NCI-H510A (cell line): ENCODE results near the gene PLEKHM1.
"Not testable (repeated sequence)": the region's sequence is repeated elsewhere in the genome, so short reads cannot be mapped to it uniquely, and the experiment has no call there.

Experiments used
- DNase-seq: peaks from one replicate; lab custom pipeline; 2025; lab: John Stamatoyannopoulos, UW

PLEKHM1 gene

DNA sequence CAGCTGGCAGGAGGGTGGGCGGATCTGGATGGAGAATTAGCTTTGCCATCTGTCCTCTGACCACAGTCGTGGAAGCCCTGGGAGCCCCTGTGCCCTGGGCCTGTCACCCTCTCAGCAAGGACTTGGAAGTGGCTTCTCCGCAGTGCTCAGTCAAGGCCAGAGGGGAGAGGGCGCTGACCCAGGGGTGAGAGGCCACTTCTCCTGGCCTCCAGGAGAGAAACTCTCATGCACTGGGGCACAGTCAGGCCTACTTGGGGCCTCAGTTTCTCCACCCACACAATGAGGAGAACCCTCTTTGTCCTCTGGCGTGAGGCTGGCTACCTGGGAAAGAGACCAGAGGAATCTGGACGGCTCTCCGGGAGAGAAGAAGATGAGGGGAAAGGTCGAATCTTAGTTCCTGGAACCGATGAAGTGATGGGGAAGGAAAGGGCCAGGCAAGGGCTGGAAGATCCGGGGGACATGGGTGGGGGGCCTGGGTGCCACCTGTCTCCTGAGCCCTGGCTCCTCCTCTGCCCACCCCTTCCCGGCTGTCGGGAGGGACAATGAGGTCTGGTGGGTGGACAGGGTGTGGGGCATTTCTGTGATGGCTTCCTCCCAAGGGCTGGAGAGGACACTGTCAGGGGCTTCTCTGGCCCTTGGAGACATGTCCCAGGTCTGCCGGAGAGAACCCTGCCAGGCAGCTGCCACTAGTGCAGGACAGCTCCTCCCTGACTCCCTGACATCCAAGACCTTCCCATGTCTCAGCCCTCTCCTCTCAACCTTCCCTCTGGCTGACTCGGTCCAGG is 48.8 kb downstream of the PLEKHM1 start:
- no peak for DNase-seq

DNA sequence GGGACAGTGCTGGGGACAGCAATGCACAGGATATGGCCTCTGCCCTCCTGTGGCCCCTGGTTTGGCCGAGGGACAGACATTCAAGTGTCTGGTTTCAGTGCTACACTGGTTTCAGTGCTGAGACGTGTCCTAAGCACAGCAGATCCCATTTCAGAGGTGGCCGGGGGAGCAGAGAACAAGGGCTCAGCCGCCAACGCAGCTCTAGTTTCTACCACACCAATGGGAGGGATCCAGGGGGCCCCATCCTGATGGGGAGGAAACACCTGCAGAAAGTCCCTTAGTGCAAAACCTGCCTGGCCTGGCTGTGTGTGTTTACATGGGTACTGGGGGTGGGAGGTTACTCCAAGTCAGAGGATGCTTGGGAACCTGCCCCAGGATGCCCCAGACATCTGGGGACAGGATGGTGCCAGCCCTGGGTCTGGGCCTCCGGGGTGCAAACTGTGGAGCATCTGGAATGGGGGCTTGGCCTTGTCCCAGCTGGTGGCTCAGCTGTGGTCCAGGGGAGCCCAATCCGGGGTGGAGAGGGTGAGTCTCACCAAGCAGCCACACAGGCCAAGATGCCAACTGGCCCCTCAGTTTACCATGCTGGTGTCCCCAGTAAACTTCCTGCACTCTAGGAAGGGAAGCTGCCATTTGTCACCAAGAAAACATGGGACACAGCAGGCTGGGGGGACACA is 49.5 kb downstream of the PLEKHM1 start:
- not testable (repeated sequence) for DNase-seq

DNA sequence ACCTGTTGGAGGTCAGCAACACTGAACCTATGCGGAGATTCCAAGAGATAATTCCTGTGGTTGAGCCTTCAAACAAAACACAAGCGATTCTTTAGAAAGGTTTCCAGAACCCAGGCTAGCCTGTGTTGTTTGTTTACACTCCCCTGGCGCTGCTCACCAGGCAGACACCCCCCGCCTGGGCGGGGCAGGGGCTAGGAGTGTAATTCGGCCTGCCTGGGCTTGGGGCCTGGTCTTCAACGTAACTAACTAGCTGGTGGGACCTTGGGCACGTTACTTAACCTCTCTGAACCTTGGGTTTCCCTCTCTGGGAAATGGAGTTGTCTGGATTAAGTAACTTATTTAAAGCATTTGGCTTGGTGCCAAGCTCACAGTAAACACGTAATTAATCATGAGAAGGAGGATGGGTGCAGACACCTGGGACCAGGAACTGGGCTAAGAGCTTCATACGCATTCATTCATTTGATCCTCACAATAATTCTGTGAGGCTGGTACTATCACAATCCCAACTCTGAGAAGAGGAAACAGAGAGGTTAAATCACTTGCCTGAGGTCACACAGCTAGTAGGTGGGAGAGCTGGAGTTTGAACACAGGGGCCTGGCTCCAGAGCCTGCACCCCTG is 50.3 kb downstream of the PLEKHM1 start:
- peak; percentile 55 for DNase-seq

DNA sequence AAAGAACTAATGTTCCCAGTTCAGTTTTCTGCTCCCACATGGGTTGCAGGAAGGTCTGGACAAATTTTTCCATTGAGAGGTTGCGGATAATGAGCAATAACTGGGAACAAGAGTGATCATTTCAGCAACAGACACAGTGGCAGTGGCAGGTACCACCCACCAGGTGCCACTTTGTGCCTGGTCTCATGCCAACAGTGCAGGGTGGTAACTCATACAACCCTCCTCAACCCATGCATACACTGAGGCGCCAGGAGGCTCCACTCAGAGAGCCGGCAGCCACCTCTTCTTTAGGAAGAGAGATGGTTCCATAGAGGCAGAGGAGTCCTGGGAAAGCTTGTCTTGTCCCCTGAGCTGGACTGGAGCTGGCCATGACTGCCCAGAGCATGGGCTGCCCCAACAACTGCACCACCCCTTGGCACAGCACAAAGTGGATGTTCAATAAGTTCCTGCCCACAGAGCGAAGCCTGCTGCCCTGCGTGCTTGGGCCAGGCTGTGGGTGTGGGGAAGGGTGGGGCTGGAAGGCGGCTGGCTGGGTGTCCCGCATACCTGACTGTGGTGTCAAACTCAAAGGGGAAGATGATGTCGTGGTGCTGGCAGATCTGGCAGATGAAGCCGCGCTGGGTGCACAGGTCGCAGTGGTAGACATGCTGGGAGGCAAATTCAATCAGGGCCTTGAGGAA is 51.5 kb downstream of the PLEKHM1 start:
- no peak for DNase-seq

DNA sequence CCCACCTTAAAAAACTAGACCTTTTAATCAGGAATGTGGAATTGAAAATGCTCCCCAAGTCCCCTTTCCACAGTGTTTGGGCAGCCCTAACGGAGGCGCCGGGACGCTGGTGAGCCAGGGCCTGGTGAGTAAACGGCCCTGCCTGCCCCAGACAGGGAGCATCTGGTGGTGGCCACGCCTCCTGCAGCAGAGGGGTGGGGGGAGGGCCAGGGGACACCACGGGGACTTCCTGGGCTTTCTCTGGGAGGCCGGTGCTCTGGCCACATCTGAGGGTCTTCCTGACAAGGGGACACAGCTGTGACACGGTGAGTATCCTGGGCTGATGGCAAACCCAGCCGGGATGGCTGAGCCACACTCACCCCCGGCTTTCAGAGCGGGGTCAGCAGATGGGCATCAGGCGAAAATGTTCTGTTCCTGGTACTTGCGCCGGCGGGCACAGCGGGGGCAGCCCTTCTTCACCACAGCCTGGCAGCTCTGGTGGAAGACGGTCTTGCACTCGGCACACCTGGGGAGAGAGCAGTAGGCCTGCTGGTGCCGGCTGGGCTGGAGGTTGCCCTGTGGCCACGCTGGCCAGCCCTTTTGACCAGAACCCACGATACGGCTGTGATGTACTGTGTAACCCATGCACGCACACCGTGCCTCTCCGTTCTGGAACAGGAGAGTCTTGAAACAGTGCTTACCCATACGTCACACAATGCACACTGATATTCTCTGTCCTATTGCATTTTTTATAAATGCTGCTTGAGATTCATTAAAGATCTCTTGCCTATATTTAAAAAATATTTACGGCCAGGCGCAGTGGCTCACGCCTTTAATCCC is 52.8 kb downstream of the PLEKHM1 start:
- no peak for DNase-seq

DNA sequence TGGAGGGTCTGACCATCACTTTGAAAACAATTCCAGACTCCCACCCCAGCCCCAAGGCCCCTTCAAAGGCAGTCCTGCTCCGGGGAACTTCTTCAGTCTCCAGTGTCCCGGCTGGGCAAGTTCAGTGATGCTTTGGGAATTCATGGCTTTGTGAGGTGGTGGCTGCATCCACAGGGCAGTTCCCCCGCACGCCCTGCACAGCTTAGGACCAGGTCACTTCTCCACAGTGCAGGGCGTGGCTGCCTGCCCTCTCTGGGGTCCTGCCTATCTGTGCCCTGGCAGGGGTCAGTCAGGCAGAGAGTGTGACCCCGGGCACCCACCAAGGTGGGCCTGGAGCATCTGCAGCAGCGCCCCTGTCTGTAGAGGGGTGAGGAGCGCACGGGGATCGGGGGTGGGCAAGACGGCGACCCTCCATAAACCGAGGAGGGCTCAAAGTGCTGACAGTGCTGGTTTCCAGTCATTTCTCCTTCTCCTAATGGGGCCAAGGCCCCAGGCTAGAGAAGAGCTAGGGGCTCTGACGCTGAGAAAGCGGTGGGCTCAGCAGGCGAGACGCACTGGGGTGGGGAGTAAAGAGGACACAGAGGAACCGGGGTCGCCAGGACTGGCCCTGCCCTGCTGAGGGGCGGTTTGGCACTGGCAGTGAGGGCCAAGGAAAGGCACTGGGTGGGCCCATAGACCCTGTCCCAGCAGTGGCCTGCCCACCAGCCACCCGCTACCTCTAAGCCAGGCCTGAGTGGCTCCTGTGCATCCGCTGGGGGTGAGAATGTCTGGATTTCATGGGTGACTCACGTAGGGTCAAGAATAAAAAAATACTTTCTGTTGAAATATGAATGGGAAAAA is 53.7 kb downstream of the PLEKHM1 start:
- DNase-seq: no peak

DNA sequence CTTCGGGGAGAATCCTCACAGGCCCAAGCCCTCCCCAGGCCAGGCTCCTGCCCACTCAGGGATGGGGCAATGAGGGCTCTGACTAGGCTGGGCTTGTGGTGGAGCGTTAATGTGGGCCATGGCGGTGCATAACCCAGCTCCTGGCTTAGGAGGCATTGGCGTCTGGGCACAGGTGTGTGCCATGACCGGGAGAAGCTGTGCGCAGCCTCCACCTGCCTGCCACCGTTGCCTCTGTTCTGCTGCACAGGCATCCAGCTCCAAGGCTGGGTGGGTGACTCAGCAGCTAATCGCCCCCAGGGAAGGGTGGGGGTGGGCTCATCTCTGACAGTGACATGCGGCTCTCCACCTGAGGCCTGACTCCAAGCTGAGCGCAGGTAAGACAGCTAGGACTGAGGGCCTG is 54.4 kb downstream of the PLEKHM1 start:
- no peak for DNase-seq

DNA sequence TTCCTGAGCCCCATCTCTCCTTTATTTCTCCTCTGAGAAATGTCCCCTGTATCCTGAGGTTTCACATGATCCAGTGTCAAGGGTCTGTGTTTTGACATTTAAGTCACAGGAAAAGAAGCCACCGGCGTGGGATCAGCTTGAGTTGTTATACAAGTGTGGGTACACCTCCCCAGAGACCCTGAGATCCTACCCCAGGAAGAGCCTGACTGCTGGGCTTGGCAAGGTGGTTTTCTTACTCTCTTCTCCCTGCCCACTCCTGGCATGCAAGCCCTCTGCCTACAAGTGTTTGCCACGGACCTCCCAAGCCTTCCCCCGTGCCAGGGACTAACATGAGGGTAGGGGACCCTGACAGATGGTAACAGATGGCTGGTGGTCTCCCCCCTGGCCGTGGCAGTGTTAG is 55.0 kb downstream of the PLEKHM1 start:
- no peak for DNase-seq

DNA sequence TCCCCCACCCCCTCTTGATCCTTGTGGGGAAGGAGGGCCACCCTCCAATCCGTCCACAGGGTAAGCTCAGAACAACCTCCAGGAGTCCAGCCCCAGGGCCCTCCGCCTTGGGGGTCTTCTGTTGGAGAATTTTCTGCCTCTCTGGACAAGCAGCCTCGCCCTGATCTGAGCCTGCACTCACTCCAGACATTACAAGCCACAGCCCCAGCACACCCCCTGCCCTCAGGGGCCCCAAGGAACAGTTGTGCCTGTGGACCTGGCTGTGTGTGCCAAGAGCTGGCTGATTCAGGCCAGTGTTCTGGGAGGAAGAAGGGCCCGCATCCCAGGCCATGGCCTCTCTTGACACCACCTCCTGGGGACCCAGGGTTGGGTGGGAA is 57.4 kb downstream of the PLEKHM1 start:
- no peak for DNase-seq

DNA sequence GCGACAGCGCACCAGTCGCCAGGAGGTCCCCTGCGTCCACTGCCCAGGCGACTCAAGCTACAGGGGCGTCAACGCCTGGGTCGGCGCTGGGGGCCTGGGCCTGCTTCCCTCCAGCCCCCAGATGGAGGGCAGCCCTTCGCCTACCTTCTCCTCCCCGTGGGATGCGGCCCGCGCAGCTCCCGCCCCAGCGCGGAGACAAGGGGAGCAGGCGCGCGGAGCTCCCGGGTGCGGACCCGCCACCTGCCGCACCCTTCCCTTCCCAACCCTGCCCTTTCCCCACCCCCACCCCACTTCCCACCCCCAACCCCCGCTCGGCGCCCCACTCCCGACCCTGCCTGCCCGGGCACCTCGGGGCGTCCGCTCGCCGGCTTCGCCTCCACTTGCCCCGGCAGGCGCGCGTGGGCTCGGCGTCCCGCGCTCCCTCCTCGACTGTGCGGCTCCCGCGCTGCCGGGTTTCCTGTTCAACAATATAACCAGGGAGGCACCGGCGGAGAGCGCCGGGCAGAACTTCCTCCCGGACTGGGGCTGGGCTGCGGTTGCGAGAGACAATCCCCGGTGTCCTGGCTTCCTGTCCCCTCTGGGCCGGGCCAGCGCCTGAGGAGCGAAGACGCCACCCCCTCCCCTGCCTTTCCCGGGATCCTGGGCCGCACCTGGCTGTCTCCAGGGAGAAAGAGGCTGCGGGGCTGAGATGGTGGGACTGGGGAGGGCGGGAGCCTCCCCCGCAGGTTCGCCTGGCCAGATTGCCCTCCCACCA is 57.9 kb downstream of the PLEKHM1 start, which contains the start of gene ARHGAP27:
ARHGAP27 (minus strand) TSS at position 466 of the 754 bp plus-strand sequence. CDS start 2,591 bp downstream, outside the sequence.
- peak; percentile 31 for DNase-seq

DNA sequence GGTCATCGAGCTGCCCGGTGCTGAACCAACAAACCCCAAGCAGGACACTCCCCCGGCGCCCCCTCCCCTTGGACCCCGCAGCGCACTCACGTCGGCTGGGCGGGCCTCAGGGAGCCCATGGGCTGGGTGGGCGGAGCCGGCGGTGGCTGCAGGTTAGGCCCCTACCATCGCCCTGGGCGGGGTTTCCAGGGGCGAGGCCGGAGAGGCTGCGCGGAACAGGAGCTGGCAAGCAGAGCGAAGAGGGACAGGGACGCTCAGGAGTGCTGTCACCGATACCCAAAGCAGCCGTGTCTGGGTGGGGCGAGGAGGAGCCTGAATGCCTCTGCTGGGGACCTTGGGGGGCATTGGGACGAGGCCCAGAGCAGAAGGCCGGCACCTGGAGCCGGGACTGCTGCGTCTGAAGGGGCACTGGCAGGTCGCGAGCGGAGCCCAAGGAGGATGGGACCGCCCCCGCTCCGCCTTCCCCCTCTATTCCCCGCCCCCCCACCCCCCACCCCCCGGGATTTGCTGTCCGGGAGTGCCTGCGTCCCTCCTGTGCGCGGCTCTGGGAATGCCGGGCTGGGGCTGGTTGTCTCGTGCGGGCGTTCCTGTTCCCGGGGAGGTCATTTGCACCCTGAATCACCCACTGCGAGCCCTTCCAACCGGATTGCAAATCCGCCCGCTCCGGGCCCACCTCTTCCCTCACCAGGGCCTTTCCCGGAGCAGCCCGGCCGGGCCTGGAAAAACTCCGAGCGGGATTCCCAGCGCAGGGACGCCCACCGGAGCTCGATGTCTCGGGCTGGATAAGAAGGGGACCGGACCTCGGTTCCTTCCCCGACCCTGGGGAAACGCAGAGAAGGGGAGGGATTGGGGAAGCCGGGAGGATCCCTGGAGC is 58.8 kb downstream of the PLEKHM1 start:
- DNase-seq: peak; percentile 92

DNA sequence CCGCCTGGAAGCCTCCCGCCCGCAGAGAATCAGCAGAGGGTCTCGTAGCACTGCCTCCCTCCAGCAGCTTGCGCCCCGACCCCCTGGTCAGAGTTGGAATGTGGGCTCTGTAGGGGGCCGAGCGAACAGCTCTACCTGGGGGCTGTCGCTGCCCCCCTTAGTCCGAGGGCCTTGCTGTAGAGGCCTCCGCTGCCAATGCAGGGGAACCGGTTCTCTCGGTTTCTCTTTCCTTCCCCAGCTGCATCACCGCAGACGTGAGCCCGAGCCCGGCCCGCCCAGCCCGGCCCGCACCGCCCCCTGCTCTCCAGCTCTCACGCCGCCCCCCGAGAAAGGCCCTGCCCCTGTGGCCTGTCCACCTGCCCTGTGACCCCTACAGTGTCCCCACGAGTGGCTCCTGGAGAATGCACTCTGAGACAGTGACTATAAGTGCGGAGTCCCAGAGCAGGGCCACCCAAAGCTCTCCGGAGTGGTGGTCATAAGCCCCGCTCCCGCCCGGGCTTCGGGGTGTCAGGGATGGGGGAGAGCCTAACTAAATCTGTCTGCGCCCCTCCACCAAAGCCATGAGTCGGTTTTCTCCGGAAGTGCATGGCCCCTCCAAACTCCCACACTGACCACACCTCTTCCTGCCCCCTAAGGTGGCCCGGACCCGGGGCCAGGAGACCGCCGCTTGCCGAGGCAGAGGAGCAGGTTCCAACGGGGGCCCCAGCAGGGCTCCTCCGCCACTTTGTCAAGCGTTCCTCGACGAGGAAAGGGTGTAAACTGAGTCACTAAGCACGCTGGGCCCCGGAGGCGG is 59.6 kb downstream of the PLEKHM1 start:
- no peak for DNase-seq

DNA sequence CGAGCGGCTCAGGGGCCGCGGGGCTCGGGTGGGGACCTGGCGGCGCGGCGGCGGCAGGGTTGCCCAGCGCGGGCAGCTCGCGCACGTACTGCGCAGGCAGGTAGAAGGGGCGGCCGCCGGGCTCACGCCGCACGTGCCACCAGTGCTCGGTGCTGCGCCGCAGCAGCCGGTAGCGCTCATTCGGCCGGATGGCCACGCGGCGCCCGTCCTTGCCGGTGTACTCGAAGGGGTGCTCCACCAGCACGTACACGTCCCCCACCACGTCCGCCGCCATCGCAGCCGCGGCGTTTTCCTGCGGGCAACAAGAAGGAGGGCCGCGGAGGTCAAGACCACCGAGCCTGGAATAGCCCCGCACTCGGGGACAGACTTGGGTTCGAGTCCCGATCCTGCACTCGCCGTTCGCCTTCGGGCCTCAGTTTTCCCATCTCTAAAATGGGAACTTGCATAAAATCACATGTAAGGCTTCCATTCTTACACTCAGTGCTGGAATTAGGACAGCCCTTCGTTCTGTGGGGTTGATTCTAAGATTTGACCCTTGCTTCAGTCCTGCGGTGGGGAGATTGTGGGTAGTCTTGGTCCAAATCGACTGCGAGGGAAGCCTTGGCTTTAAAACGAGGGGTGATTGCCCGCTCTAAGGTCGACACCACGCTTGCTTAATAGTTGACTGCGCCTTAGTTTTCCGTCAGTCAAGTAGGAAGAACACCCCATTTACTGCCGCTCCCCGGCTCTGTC is 60.3 kb downstream of the PLEKHM1 start:
- no peak for DNase-seq

DNA sequence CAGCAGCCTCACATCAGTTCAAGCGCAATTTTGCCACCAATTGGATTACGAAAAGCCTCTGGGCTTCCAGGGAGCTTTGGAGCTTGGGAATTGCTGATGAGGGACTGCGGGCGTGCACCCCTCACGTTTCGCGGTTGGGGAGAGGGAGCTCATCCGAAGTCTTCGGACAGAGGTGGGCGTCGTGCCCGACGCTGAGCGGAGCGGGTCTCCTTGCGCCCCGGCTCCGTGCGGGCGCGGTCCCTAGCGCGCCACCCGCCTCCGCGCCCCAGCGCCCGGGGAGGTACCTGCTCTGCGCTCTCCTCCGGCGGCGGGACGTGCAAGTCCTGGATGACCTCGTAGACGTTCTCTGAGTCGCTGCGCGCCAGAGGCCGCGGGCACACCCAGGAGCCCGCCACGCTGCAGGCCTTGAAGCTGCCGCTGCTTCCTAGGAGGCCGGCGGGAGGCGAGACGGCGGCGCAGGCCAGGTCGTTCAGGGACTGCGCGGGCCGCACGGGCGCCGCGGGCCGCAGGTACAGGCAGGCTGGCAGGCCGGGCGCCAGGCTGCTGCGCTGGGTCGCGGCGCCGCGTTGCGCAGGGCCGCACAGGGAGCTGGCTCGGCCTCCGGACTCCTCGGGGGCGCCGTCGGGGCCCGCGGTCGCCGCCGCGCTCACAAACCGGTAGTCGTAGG is 61.0 kb downstream of the PLEKHM1 start:
- no peak for DNase-seq

DNA sequence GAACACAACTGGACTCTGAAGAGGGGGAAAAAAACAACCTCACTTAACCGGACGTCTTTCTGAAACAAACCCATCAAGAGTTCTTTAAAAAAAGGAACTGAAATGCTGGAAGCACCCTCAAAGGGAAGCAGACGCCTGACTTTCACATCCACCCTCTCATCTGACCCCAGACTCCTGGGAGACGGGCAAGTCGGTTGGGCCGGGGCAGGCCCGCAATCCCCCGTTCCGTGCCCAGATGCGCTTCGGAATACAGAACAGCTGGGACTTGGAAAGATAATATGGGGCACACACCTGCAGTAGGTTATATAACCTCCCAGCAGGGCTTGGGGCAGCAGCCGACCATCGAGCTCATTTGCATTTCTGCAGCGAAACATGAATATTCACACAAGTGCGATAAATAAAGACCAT is 61.6 kb downstream of the PLEKHM1 start:
- no peak for DNase-seq

DNA sequence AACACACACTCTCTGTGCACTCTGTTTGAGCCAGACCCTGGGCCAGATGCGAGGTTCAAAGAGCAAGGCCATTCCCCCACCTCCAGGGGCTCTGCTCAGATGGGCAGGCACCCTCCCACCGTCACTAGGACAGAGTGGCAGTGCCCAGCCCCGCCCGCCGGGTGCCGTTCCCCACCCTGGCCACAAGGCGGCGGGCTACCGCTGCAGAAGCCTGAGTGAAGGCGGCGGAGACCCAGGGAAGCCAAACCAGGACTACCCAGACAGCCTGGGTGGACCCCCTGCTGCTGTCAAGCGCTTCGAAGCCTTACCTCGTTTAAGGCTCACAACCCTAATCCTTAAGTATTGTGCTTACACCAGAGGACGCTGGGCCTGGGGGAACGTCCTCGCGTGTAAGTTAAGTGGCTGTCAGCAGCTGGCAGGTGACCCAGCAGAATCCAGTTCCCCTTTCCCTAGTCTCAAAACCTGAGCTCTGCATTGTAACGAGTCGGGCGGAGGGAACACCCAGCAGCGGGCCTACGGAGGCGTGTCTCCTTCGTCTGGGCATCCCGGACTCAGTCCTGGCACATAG is 62.4 kb downstream of the PLEKHM1 start:
- peak; percentile 65 for DNase-seq
